ENCODE results near the gene ADGRL3. TPM values are rescaled to one million over a fixed set of nuclear protein-coding genes. Genes with fewer than 3 reads are reported as not detected.

Gene ADGRL3
- total RNA-seq, 2 experiments from 2014 or later, result not detected

- Mint-ChIP-seq H3K4me3 (no peak overlapping the region), H3K27ac (no peak overlapping the region), H3K9me3 (peaks cover 3% of the 10 kb centered on the region), H3K36me3 (ENCODE audit: low read depth) (no peaks in the 10 kb centered on the region), H3K27me3 (no peaks in the 10 kb centered on the region), H3K4me1 (ENCODE audit: low read depth) (no peaks in the 10 kb centered on the region)
- DNase-seq, result no peak
- ATAC-seq, result no peak
- ChIA-PET POLR2A (no interaction called here), CTCF (no interaction called here)
- intact Hi-C loops (cut with micrococcal nuclease), result no loop called here
- no peak for TF ChIP-seq CTCF (IDR thresholded peaks at IDR 0.05)
Observed at GRCh38 chr4:61648264-61648663, 448.1 kb downstream of the ADGRL3 start.

GRCh38 chr4:61657016-61657415, 456.9 kb downstream of the ADGRL3 start:
- Mint-ChIP-seq H3K4me1 (ENCODE audit: low read depth) (no peaks in the 10 kb centered on the region), H3K4me3 (no peak overlapping the region), H3K9me3 (peaks cover 4% of the 10 kb centered on the region), H3K27ac (no peak overlapping the region), H3K36me3 (ENCODE audit: low read depth) (no peaks in the 10 kb centered on the region), H3K27me3 (no peaks in the 10 kb centered on the region)
- ATAC-seq, result no peak
- DNase-seq, result no peak
- intact Hi-C loops (cut with micrococcal nuclease), result no loop called here
- TF ChIP-seq CTCF (IDR thresholded peaks at IDR 0.05), result no peak
- CTCF ChIA-PET, result no interaction called here
- POLR2A ChIA-PET, result no interaction called here

- no peaks in the 10 kb centered on the region for H3K4me1 Mint-ChIP-seq (ENCODE audit: low read depth)
- no peak for ATAC-seq
- intact Hi-C loops (cut with micrococcal nuclease), result no loop called here
- H3K9me3 Mint-ChIP-seq, result peaks cover 2% of the 10 kb centered on the region
- POLR2A ChIA-PET, result no interaction called here
- no peaks in the 10 kb centered on the region for H3K36me3 Mint-ChIP-seq (ENCODE audit: low read depth)
- no peak for DNase-seq
- no peaks in the 10 kb centered on the region for H3K27me3 Mint-ChIP-seq
- H3K4me3 Mint-ChIP-seq, result no peak overlapping the region
- no peak for TF ChIP-seq CTCF (IDR thresholded peaks at IDR 0.05)
- H3K27ac Mint-ChIP-seq, result no peak overlapping the region
- CTCF ChIA-PET, result no interaction called here
Observed at GRCh38 chr4:61661960-61662359, 461.8 kb downstream of the ADGRL3 start.

GRCh38 chr4:61662362-61662761, 462.2 kb downstream of the ADGRL3 start:
- Mint-ChIP-seq H3K36me3 (ENCODE audit: low read depth) (no peaks in the 10 kb centered on the region), H3K9me3 (no peaks in the 10 kb centered on the region), H3K4me1 (ENCODE audit: low read depth) (no peaks in the 10 kb centered on the region), H3K27ac (no peak overlapping the region), H3K27me3 (no peaks in the 10 kb centered on the region), H3K4me3 (no peak overlapping the region)
- POLR2A ChIA-PET, result no interaction called here
- CTCF ChIA-PET, result no interaction called here
- intact Hi-C loops (cut with micrococcal nuclease), result no loop called here
- ATAC-seq (no peak), DNase-seq (no peak)
- no peak for TF ChIP-seq CTCF (IDR thresholded peaks at IDR 0.05)

GRCh38 chr4:61663310-61663709, 463.2 kb downstream of the ADGRL3 start:
- no peaks in the 10 kb centered on the region for H3K27me3 Mint-ChIP-seq
- ATAC-seq, result no peak
- intact Hi-C loops (cut with micrococcal nuclease), result no loop called here
- H3K9me3 Mint-ChIP-seq, result no peaks in the 10 kb centered on the region
- no peak for TF ChIP-seq CTCF (IDR thresholded peaks at IDR 0.05)
- H3K4me1 Mint-ChIP-seq (ENCODE audit: low read depth), result no peaks in the 10 kb centered on the region
- ChIA-PET CTCF (no interaction called here), POLR2A (no interaction called here)
- H3K36me3 Mint-ChIP-seq (ENCODE audit: low read depth), result no peaks in the 10 kb centered on the region
- no peak overlapping the region for H3K4me3 Mint-ChIP-seq
- DNase-seq, result no peak
- H3K27ac Mint-ChIP-seq, result no peak overlapping the region
